Mesenchymal stem cell (in vitro differentiated cells and primary cell): ENCODE measurements around the gene IL4.

Experiments
- DNase-seq: peaks from one replicate; pipeline ENCODE4 v3.0.0-alpha.2; 2013
- H2AFZ ChIP-seq: one replicate; pipeline ENCODE4 v1.6.1; 2013; ENCODE audit warnings: low read depth, mild to moderate bottlenecking, control low read depth, inconsistent platforms, low read length, moderate library complexity
- H2AK5ac ChIP-seq: 2 replicates; pipeline ENCODE4 v1.6.1; 2013; ENCODE audit warnings: low read length, moderate library complexity, mild to moderate bottlenecking, inconsistent platforms; ENCODE audit not compliant: severe bottlenecking
- H2BK120ac ChIP-seq: one replicate; pipeline ENCODE4 v1.6.1; 2013; ENCODE audit warnings: low read depth, mild to moderate bottlenecking, inconsistent platforms, low read length, moderate library complexity
- H2BK12ac ChIP-seq, 2 experiments: one replicate each; pipeline ENCODE4 v1.6.1; 2013; ENCODE audit warnings: inconsistent platforms in 2 of 2, low read length in 2 of 2, mild to moderate bottlenecking in 2 of 2, moderate library complexity in 2 of 2, control low read depth in 1 of 2
- H2BK15ac ChIP-seq: one replicate; pipeline ENCODE4 v1.6.1; 2013; ENCODE audit warnings: mild to moderate bottlenecking, low read depth, inconsistent platforms; ENCODE audit not compliant: poor library complexity, severe bottlenecking
- H2BK5ac ChIP-seq: 2 replicates; pipeline ENCODE4 v1.6.1; 2013; ENCODE audit warnings: low read depth, mild to moderate bottlenecking, low read length, control low read depth, inconsistent platforms; ENCODE audit not compliant: poor library complexity, severe bottlenecking
- H3K14ac ChIP-seq, 2 experiments: one replicate each; pipeline ENCODE4 v1.6.1; 2013; ENCODE audit warnings: inconsistent platforms in 2 of 2, low read length in 2 of 2, control low read depth in 1 of 2, mild to moderate bottlenecking in 1 of 2, moderate library complexity in 1 of 2
- H3K18ac ChIP-seq, 2 experiments: one replicate each; pipeline ENCODE4 v1.6.1; 2013; ENCODE audit warnings: inconsistent platforms in 2 of 2, low read length in 2 of 2, control low read depth in 1 of 2, low read depth in 1 of 2, mild to moderate bottlenecking in 1 of 2
- H3K23ac ChIP-seq, 2 experiments: one replicate each; pipeline ENCODE4 v1.6.1; 2013; ENCODE audit warnings: inconsistent platforms in 2 of 2, low read length in 2 of 2, mild to moderate bottlenecking in 2 of 2, moderate library complexity in 2 of 2, control low read depth in 1 of 2
- H3K27ac ChIP-seq: 2 replicates; pipeline ENCODE4 v1.5.1; 2013; ENCODE audit warnings: mild to moderate bottlenecking, moderate library complexity, low read length, control low read depth, inconsistent platforms; ENCODE audit not compliant: poor library complexity, severe bottlenecking
- H3K27me3 ChIP-seq, 2 experiments: 2 replicates each; pipeline versions ENCODE4 v1.6.1 to v1.7.0; 2013; ENCODE audit warnings: low read length in 2 of 2, mild to moderate bottlenecking in 2 of 2, moderate library complexity in 2 of 2, control low read depth in 1 of 2, inconsistent platforms in 1 of 2; ENCODE audit not compliant: control insufficient read depth in 1 of 2, insufficient read depth in 1 of 2
- H3K36me3 ChIP-seq, 2 experiments: 2 replicates each; pipeline versions ENCODE4 v1.6.1 to v1.7.0; 2013; ENCODE audit warnings: low read length in 2 of 2, control low read depth in 1 of 2, inconsistent platforms in 1 of 2, low read depth in 1 of 2, mild to moderate bottlenecking in 1 of 2; ENCODE audit not compliant: insufficient read depth in 2 of 2, control insufficient read depth in 1 of 2
- H3K4ac ChIP-seq, 2 experiments: one replicate each; pipeline ENCODE4 v1.6.1; 2013; ENCODE audit warnings: inconsistent platforms in 2 of 2, low read length in 2 of 2, mild to moderate bottlenecking in 2 of 2, moderate library complexity in 2 of 2, control low read depth in 1 of 2, low read depth in 1 of 2
- H3K4me1 ChIP-seq: 2 replicates; pipeline ENCODE4 v1.6.1; 2013; ENCODE audit warnings: low read depth, low read length, control low read depth; ENCODE audit not compliant: control insufficient read depth, insufficient read depth
- H3K4me2 ChIP-seq: 2 replicates; pipeline ENCODE4 v1.6.1; 2013; ENCODE audit warnings: low read length, mild to moderate bottlenecking, inconsistent platforms; ENCODE audit not compliant: poor library complexity, severe bottlenecking
- H3K4me3 ChIP-seq, 2 experiments: 2 replicates each; pipeline versions ENCODE4 v1.5.1 to v1.7.0; 2013; ENCODE audit warnings: low read length in 2 of 2, mild to moderate bottlenecking in 2 of 2, control low read depth in 1 of 2, low read depth in 1 of 2; ENCODE audit not compliant: insufficient read depth in 1 of 2
- H3K79me1 ChIP-seq: replicated peaks from 2 replicates; pipeline ENCODE4 v1.6.1; 2013; ENCODE audit warnings: mild to moderate bottlenecking, control low read depth, low read length, inconsistent platforms; ENCODE audit not compliant: poor library complexity, severe bottlenecking
- H3K9ac ChIP-seq: 2 replicates; pipeline ENCODE4 v1.7.0; 2013; ENCODE audit warnings: mild to moderate bottlenecking, low read length, moderate library complexity
- H3K9me3 ChIP-seq: 2 replicates; pipeline ENCODE4 v1.7.0; 2013; ENCODE audit warnings: mild to moderate bottlenecking, low read length; ENCODE audit not compliant: control insufficient read depth
- H4K8ac ChIP-seq: one replicate; pipeline ENCODE4 v1.6.1; 2013; ENCODE audit warnings: inconsistent platforms, mild to moderate bottlenecking, low read length, moderate library complexity
- H4K91ac ChIP-seq: one replicate; pipeline ENCODE4 v1.6.1; 2013; ENCODE audit warnings: mild to moderate bottlenecking, low read length, inconsistent platforms
- WGBS: methylation state at CpG from one replicate; pipeline ENCODE4 v1.1.7; 2013; ENCODE audit warnings: mixed read lengths; 5-methylcytosine and 5-hydroxymethylcytosine counted together

The IL4 gene

DNA sequence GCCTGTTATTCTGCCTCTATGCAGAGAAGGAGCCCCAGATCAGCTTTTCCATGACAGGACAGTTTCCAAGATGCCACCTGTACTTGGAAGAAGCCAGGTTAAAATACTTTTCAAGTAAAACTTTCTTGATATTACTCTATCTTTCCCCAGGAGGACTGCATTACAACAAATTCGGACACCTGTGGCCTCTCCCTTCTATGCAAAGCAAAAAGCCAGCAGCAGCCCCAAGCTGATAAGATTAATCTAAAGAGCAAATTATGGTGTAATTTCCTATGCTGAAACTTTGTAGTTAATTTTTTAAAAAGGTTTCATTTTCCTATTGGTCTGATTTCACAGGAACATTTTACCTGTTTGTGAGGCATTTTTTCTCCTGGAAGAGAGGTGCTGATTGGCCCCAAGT is 301 bp upstream of the IL4 start:
- no peak overlapping the region for H3K23ac ChIP-seq
- peaks cover 17% of the 10 kb centered on the region for H3K4me1 ChIP-seq
- H3K4me2 ChIP-seq, result no peak overlapping the region
- no peak overlapping the region for H4K91ac ChIP-seq
- H4K8ac ChIP-seq, result no peak overlapping the region
- peak overlapping the region in 1 of 2 experiments; percentile 18 for H2BK12ac ChIP-seq
- H3K18ac ChIP-seq, result no peak overlapping the region
- H3K36me3 ChIP-seq, result no peaks in the 10 kb centered on the region
- H3K14ac ChIP-seq, result no peak overlapping the region
- DNase-seq, result no peak
- no peaks in the 10 kb centered on the region for H3K9me3 ChIP-seq
- H2AFZ ChIP-seq, result no peak overlapping the region
- H2BK15ac ChIP-seq, result no peak overlapping the region
- no peaks in the 10 kb centered on the region for H3K79me1 ChIP-seq
- no CpG with 5 or more reads among the region's 1 CpG for WGBS
- H3K9ac ChIP-seq, result no peak overlapping the region
- H2AK5ac ChIP-seq, result no peak overlapping the region
- H2BK5ac ChIP-seq, result no peak overlapping the region
- H3K4ac ChIP-seq, result no peak overlapping the region
- H3K4me3 ChIP-seq, result no peak overlapping the region
- peaks cover under 1 to 3% of the 10 kb centered on the region in 2 experiments for H3K27me3 ChIP-seq
- no peak overlapping the region for H3K27ac ChIP-seq
- H2BK120ac ChIP-seq, result no peak overlapping the region

DNA sequence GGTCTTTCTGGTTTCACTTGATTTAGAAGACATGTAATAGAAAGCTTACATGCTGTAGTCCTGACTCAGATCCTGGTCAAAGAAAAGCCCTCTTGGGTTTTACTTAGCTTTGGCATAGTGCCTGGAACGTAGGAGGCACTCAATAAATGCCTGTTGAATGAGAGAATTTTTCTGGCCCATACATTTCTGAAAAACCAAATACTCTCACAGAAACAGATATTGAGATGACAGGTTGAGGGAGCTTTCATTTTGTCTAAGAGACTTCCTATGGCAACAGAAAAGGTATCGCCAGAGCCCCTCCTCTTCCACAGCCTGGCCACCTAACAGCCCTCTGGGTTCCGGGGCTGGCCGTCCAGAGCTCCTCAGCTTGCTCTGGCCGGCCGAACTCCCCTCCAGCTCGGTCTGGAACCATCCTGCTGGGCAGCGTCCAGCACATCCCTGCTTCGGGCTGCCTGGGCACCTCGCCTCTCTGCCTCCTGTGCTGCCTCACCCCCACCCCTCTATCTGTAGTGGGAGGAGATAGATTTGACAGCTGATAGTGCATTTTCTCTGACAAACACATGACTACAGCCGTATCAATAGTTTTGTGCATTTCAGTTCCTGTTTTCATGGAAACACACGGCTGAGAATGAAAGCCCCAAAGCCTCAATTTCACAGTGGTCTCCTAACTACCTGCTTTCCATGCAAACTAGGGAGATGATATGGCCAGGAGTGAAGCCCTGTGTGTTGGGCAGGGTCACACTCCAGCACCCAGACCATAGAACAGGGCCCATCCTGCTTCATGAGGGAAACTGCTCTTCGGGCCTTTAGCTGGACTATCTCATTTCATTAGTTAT is 1.1 kb downstream of the IL4 start:
- Histone ChIP-seq H3K4me2 (no peak overlapping the region), H2BK120ac (no peak overlapping the region), H3K4ac (peak overlapping the region in 1 of 2 experiments; percentile 53), H2AFZ (no peak overlapping the region), H3K9ac (peak overlapping the region; percentile 81), H3K27ac (peak overlapping the region; percentile 88), H3K27me3 (peaks cover 0 to 12% of the 10 kb centered on the region in 2 experiments), H3K18ac (peak overlapping the region in 1 of 2 experiments; percentile 70), H3K4me1 (peaks cover 17% of the 10 kb centered on the region), H2BK15ac (peak overlapping the region; percentile 82), H4K8ac (peak overlapping the region; percentile 24), H2BK5ac (no peak overlapping the region), H3K36me3 (no peaks in the 10 kb centered on the region), H3K9me3 (no peaks in the 10 kb centered on the region), H4K91ac (peak overlapping the region; percentile 71), H3K4me3 (peak overlapping the region in 1 of 2 experiments; percentile 66), H3K79me1 (no peaks in the 10 kb centered on the region), H3K23ac (no peak overlapping the region), H3K14ac (peak overlapping the region in 1 of 2 experiments; percentile 85), H2AK5ac (no peak overlapping the region), H2BK12ac (peak overlapping the region; percentile 87 to 89)
- 64% methylated on average over 11 of the region's 13 CpGs for WGBS
- peak; percentile 94 for DNase-seq

DNA sequence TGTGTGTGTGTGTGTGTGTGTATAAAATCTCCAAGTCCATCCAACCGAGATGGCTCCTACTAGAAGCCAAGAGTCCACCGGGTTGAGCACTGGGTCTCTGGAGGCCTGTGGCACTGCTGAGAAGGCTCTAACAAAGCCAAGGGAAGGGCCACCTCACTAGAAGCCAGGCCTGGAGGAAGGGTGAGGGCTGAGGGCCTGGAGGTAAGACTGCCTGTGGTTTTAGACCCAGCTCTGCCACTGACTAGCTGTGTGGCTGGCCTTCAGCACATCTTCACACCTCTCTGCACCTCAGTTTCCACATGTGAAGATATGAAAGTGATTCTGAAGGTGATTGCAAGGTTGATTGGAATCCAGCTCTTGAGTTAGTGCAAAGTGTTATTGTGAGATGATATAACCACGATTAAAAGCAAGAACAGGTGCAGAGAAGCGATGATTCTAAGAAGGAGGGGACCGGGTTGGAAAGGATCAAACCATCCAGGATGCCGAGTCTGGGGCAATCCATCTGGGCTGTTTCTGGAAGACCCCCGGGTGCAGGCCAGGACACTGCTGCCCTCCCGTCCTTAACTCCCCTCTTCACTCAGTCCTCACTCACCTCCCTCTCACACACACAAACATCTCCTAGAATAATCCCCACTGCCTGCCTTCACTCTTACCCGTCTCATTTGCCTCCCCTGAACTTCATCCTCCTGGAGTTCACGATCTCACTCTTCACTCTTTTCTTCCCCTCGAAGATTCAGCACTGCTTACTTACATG is 2.3 kb downstream of the IL4 start:
- no peak overlapping the region for H3K4me2 ChIP-seq
- H3K4me1 ChIP-seq, result peaks cover 17% of the 10 kb centered on the region
- H2AK5ac ChIP-seq, result peak overlapping the region; percentile 95
- no peaks in the 10 kb centered on the region for H3K36me3 ChIP-seq
- no peaks in the 10 kb centered on the region for H3K9me3 ChIP-seq
- H2BK15ac ChIP-seq, result peak overlapping the region; percentile 37
- peak overlapping the region; percentile 32 to 90 for H2BK12ac ChIP-seq
- H2BK120ac ChIP-seq, result peak overlapping the region; percentile 23
- no peak for DNase-seq
- no peak overlapping the region for H3K4me3 ChIP-seq
- no peak overlapping the region for H3K14ac ChIP-seq
- H2BK5ac ChIP-seq, result no peak overlapping the region
- peak overlapping the region; percentile 78 for H4K91ac ChIP-seq
- H3K4ac ChIP-seq, result peak overlapping the region in 1 of 2 experiments; percentile 24
- H3K9ac ChIP-seq, result no peak overlapping the region
- peaks cover 0 to 9% of the 10 kb centered on the region in 2 experiments for H3K27me3 ChIP-seq
- no peaks in the 10 kb centered on the region for H3K79me1 ChIP-seq
- no peak overlapping the region for H2AFZ ChIP-seq
- peak overlapping the region; percentile 64 for H4K8ac ChIP-seq
- peak overlapping the region in 1 of 2 experiments; percentile 78 for H3K18ac ChIP-seq
- no peak overlapping the region for H3K23ac ChIP-seq
- no peak overlapping the region for H3K27ac ChIP-seq
- 96% methylated on average over 9 of the region's 11 CpGs for WGBS

DNA sequence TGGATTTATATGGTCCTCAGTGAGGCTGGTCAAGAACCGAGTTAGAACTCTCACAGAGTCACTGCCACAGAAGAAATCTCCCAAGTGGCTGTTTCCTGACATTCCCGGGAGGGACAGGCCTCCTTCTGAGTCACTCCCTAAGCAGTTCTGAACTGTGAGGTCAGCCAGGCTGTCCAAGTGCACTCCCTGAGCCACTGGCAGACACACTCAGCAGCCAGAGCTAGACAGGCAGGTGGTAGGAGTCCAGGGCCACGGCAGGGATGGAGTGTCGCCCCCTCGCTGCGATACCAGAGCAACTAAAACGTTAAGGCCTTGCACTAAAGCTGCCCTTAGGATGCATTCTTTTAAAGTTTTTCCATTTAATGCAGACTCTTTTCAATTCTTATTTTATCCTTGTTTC is 3.4 kb downstream of the IL4 start:
- H3K27me3 ChIP-seq, result peaks cover 0 to 9% of the 10 kb centered on the region in 2 experiments
- H3K36me3 ChIP-seq, result no peaks in the 10 kb centered on the region
- no peak overlapping the region for H3K4ac ChIP-seq
- H3K18ac ChIP-seq, result no peak overlapping the region
- 10% methylated on average over 6 of the region's 7 CpGs for WGBS
- peak; percentile 96 for DNase-seq
- H2BK12ac ChIP-seq, result no peak overlapping the region
- H3K79me1 ChIP-seq, result no peaks in the 10 kb centered on the region
- no peak overlapping the region for H4K8ac ChIP-seq
- no peaks in the 10 kb centered on the region for H3K9me3 ChIP-seq
- H4K91ac ChIP-seq, result no peak overlapping the region
- H2BK120ac ChIP-seq, result no peak overlapping the region
- no peak overlapping the region for H2BK5ac ChIP-seq
- H3K9ac ChIP-seq, result no peak overlapping the region
- H2AFZ ChIP-seq, result no peak overlapping the region
- no peak overlapping the region for H3K4me2 ChIP-seq
- no peak overlapping the region for H3K4me3 ChIP-seq
- no peak overlapping the region for H2AK5ac ChIP-seq
- H3K4me1 ChIP-seq, result peaks cover 17% of the 10 kb centered on the region
- peak overlapping the region; percentile 18 for H3K27ac ChIP-seq
- no peak overlapping the region for H3K23ac ChIP-seq
- H2BK15ac ChIP-seq, result no peak overlapping the region
- no peak overlapping the region for H3K14ac ChIP-seq
